ENCODE measurements around the gene SCYGR2.

DNA sequence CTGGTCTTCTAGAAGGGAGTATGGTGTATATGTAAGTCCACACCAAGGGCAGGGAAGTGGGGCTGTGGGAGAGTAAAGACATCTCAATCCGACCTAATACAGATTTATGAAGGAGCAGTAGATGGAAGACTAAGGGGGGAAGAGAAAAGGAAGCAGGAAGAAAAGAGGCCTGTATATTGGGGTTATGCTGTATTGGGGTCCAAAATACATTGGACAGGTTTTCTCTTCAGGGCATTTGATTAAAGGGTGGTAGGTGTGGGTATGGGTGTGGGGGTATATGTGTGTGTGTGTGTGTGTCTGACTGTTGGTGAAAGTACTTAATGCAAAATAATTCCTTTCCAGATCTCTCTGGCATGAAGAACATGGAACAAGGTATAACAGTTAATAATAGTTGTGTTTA is 33.6 kb upstream of the SCYGR2 start:
- no peak for TF ChIP-seq EZH2 (IDR thresholded peaks at IDR 0.05; ENCODE audit: insufficient read depth, poor library complexity, severe bottlenecking)
- no peak for TF ChIP-seq EZH2phosphoT487 (IDR thresholded peaks at IDR 0.05; ENCODE audit: insufficient read depth, low read depth)

Measured in GM23248 (cell line).